ENCODE measurements around the gene CYP1A1. TPM values are rescaled to one million over a fixed set of nuclear protein-coding genes. Genes with fewer than 3 reads are reported as not detected.
A peak's percentile ranks its signal among the peaks of the same experiment; 100 is the strongest.
"Not testable (repeated sequence)": the region's sequence is repeated elsewhere in the genome, so short reads cannot be mapped to it uniquely, and the experiment has no call there.

Gene CYP1A1
- total and polyA plus RNA-seq, 2 experiments from 2014 or later, result 0.45 to 0.56 TPM

DNA sequence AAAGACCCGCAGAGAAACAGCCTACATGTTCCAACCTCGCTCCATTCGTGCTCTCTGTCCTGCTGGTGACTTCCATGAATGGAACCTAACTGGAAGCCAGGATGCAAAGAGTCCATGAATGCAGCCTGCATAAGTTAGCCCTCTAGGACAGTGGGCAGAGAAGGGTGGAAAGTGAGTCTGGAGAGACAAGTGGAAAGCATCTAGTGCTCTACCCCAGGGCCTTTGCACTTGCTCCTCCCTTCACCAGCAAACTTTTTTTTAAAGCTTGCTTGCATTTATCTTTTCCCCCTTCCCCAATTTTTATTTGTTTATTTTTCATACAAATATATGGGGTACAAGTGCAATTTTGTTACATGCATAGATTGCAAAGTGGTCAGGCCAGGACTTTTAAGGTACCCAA lies 7.9 kb upstream of the CYP1A1 start:
- DNase-seq (ENCODE audit: low read depth in 1 of 2, low spot score in 1 of 2), result no peak
- no peak overlapping the region for H3K27ac ChIP-seq
- H3K4me1 ChIP-seq (ENCODE audit: low read depth), result no peaks in the 10 kb centered on the region
- H3K36me3 ChIP-seq, result no peaks in the 10 kb centered on the region
- TF ChIP-seq, protein P1, sequence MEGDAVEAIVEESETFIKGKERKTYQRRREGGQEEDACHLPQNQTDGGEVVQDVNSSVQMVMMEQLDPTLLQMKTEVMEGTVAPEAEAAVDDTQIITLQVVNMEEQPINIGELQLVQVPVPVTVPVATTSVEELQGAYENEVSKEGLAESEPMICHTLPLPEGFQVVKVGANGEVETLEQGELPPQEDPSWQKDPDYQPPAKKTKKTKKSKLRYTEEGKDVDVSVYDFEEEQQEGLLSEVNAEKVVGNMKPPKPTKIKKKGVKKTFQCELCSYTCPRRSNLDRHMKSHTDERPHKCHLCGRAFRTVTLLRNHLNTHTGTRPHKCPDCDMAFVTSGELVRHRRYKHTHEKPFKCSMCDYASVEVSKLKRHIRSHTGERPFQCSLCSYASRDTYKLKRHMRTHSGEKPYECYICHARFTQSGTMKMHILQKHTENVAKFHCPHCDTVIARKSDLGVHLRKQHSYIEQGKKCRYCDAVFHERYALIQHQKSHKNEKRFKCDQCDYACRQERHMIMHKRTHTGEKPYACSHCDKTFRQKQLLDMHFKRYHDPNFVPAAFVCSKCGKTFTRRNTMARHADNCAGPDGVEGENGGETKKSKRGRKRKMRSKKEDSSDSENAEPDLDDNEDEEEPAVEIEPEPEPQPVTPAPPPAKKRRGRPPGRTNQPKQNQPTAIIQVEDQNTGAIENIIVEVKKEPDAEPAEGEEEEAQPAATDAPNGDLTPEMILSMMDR (IDR thresholded peaks at IDR 0.05; ENCODE audit: low read depth, low read length), result no peak
- no peak overlapping the region for H3K4me3 ChIP-seq
- no peaks in the 10 kb centered on the region for H3K27me3 ChIP-seq
- H3K9me3 ChIP-seq (ENCODE audit: low read depth), result no peaks in the 10 kb centered on the region

DNA sequence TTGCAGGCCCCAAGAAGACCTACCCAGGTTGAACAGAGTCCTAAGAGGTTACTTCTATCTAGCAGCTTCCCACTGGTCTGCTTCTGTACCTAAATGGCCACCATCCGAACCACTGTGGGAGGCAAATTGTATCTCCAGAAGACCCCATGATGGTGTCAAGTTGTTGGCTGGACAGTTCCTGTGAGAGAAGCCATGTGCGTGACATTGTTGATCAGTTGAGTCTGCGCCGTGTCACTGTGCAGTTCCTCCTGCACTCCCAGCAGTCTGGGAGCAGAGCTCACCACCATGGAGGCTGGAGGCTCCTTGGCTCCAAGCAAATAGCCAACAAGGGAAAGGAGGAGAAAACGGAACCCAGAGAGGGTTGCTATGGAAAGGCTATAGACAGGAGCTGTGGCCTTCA lies 7.5 kb upstream of the CYP1A1 start:
- TF ChIP-seq, protein P1 (IDR thresholded peaks at IDR 0.05; ENCODE audit: low read depth, low read length), result no peak
- Histone ChIP-seq H3K36me3 (no peaks in the 10 kb centered on the region), H3K4me1 (ENCODE audit: low read depth) (no peaks in the 10 kb centered on the region), H3K9me3 (ENCODE audit: low read depth) (no peaks in the 10 kb centered on the region), H3K4me3 (no peak overlapping the region), H3K27me3 (peaks cover under 1% of the 10 kb centered on the region), H3K27ac (no peak overlapping the region)
- DNase-seq (ENCODE audit: low read depth in 1 of 2, low spot score in 1 of 2), result no peak

DNA sequence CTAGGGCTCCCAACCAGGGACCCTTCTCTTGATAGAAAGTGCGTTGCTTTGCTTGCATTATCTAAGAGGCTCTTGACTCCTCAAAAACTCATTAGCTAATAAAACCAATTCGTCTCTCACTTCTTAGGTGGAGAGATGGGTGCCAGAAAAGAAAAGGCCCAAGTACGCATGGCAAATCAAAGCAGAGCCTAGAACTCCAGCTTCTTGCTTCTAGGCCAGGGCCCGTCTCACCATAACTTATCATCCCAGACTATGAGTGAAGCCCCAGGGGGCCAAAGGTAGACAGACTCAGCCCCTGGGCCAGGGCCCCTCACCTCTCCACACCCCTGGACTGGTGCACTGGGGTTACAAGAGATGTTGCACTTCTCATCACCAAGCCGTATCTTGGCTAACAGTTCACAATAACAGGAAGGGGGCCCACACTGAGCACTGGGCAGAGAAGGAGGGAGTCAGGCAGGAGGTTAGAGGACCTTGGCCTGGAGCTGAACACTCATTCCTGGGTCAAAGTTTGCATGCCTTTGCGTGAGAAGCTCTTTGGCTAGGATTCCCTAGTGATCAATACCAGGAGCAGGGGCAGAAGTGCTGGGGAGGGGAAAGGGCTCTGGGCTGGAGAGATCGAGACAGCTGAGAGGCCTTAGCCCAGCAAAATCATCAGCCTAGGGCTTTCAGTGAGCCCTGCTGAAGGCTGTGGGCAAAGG lies 5.4 kb upstream of the CYP1A1 start:
- TF ChIP-seq, protein P1 (IDR thresholded peaks at IDR 0.05; ENCODE audit: low read depth, low read length), result no peak
- Histone ChIP-seq H3K4me3 (no peak overlapping the region), H3K4me1 (ENCODE audit: low read depth) (no peaks in the 10 kb centered on the region), H3K36me3 (no peaks in the 10 kb centered on the region), H3K27ac (no peak overlapping the region), H3K9me3 (ENCODE audit: low read depth) (no peaks in the 10 kb centered on the region), H3K27me3 (peaks cover 9% of the 10 kb centered on the region)
- no peak for DNase-seq (ENCODE audit: low read depth in 1 of 2, low spot score in 1 of 2)

DNA sequence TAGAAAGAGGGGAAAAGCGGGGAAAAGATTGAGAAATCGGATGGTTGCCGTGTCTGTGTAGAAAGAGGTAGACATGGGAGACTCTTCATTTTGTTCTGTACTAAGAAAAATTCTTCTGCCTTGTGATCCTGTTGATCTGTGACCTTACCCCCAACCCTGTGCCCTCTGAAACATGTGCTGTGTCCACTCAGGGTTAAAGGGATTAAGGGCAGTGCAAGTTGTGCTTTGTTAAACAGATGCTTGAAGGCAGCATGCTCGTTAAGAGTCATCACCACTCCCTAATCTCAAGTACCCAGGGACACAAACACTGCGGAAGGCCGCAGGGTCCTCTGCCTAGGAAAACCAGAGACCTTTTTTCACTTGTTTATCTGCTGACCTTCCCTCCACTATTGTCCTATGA lies 4.0 kb upstream of the CYP1A1 start:
- DNase-seq (ENCODE audit: low read depth in 1 of 2, low spot score in 1 of 2); H3K9me3 ChIP-seq (ENCODE audit: low read depth); H3K36me3 ChIP-seq; H3K4me1 ChIP-seq (ENCODE audit: low read depth); H3K4me3 ChIP-seq; H3K27ac ChIP-seq: not testable (repeated sequence)
- H3K27me3 ChIP-seq, result peaks cover 12% of the 10 kb centered on the region

DNA sequence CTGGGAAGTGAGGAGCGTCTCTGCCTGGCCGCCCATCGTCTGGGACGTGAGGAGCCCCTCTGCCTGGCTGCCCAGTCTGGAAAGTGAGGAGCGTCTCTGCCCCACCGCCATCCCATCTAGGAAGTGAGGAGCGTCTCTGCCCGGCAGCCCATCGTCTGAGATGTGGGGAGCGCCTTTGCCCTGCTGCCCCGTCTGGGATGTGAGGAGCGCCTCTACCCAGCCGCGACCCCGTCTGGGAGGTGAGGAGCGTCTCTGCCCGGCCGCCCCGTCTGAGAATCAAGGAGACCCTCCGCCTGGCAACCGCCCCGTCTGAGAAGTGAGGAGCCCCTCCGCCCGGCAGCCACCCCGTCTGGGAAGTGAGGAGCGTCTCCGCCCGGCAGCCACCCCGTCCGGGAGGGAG lies 3.4 kb upstream of the CYP1A1 start:
- not testable (repeated sequence) for H3K4me3 ChIP-seq; DNase-seq (ENCODE audit: low read depth in 1 of 2, low spot score in 1 of 2); H3K9me3 ChIP-seq (ENCODE audit: low read depth); H3K36me3 ChIP-seq; H3K4me1 ChIP-seq (ENCODE audit: low read depth); H3K27ac ChIP-seq
- peaks cover 12% of the 10 kb centered on the region for H3K27me3 ChIP-seq

DNA sequence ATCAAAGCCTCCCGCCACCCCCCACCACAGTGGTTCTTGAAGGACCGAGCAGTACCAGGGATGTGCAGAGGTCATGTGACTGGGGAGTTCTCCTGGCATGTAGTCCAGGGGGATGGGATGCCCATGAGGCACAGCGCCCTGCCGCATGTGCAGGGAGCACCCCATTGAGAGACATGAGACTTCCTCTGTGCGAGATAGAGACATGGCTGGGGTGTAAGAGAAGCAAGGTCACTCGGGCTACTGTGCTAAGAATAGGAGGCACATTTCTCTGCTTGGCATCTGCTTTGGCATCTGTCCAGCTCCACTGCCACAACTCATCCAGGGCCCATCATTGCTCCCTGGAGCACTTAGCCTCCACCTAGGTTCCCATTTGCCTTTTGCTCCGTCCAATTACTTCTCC lies 2.4 kb upstream of the CYP1A1 start:
- Histone ChIP-seq H3K27ac (no peak overlapping the region), H3K36me3 (no peaks in the 10 kb centered on the region), H3K9me3 (ENCODE audit: low read depth) (no peaks in the 10 kb centered on the region), H3K4me3 (no peak overlapping the region), H3K27me3 (peaks cover 12% of the 10 kb centered on the region), H3K4me1 (ENCODE audit: low read depth) (no peaks in the 10 kb centered on the region)
- TF ChIP-seq, protein P1 (IDR thresholded peaks at IDR 0.05; ENCODE audit: low read depth, low read length), result no peak
- peak in 1 of 2 donors; percentile 23 for DNase-seq (ENCODE audit: low read depth in 1 of 2, low spot score in 1 of 2)
